ENCODE results near the gene NXPE3. TPM values are rescaled to one million over a fixed set of nuclear protein-coding genes. Genes with fewer than 3 reads are reported as not detected.

NXPE3 gene
- total RNA-seq, 1 donor from 2014 or later: 12.7 TPM

GRCh38 chr3:101868534-101869464 is 89.8 kb downstream of the NXPE3 start:
- no peak for TF ChIP-seq CTCF (IDR thresholded peaks at IDR 0.05; ENCODE audit: unreplicated experiment)
- Mint-ChIP-seq H3K27ac (peak overlapping the region; percentile 53), H3K4me1 (peaks cover 28% of the 10 kb centered on the region), H3K27me3 (ENCODE audit: low read depth) (no peaks in the 10 kb centered on the region), H3K9me3 (peaks cover 5% of the 10 kb centered on the region), H3K36me3 (no peaks in the 10 kb centered on the region), H3K4me3 (no peak overlapping the region)
- no peak for DNase-seq (ENCODE audit: low spot score in 2 of 2, unreplicated experiment in 2 of 2)

- H3K36me3 Mint-ChIP-seq: no peaks in the 10 kb centered on the region
- no peaks in the 10 kb centered on the region for H3K27me3 Mint-ChIP-seq (ENCODE audit: low read depth)
- H3K4me3 Mint-ChIP-seq: no peak overlapping the region
- TF ChIP-seq CTCF (IDR thresholded peaks at IDR 0.05; ENCODE audit: unreplicated experiment): no peak
- H3K27ac Mint-ChIP-seq: no peak overlapping the region
- peaks cover 5% of the 10 kb centered on the region for H3K9me3 Mint-ChIP-seq
- no peak for DNase-seq (ENCODE audit: low spot score in 2 of 2, unreplicated experiment in 2 of 2)
- peaks cover 28% of the 10 kb centered on the region for H3K4me1 Mint-ChIP-seq
Observed at GRCh38 chr3:101870138-101870537, 91.1 kb downstream of the NXPE3 start.

GRCh38 chr3:101873619-101874018 is 94.6 kb downstream of the NXPE3 start:
- Mint-ChIP-seq H3K4me1 (peaks cover 3% of the 10 kb centered on the region), H3K4me3 (no peak overlapping the region), H3K9me3 (peaks cover 5% of the 10 kb centered on the region), H3K27me3 (ENCODE audit: low read depth) (no peaks in the 10 kb centered on the region), H3K27ac (no peak overlapping the region), H3K36me3 (no peaks in the 10 kb centered on the region)
- TF ChIP-seq CTCF (IDR thresholded peaks at IDR 0.05; ENCODE audit: unreplicated experiment): no peak
- no peak for DNase-seq (ENCODE audit: low spot score in 2 of 2, unreplicated experiment in 2 of 2)

GRCh38 chr3:101876142-101876541 is 97.1 kb downstream of the NXPE3 start:
- no peak overlapping the region for H3K27ac Mint-ChIP-seq
- no peaks in the 10 kb centered on the region for H3K4me1 Mint-ChIP-seq
- no peak for DNase-seq (ENCODE audit: low spot score in 2 of 2, unreplicated experiment in 2 of 2)
- no peak overlapping the region for H3K4me3 Mint-ChIP-seq
- no peak for TF ChIP-seq CTCF (IDR thresholded peaks at IDR 0.05; ENCODE audit: unreplicated experiment)
- H3K9me3 Mint-ChIP-seq: peaks cover 5% of the 10 kb centered on the region
- no peaks in the 10 kb centered on the region for H3K27me3 Mint-ChIP-seq (ENCODE audit: low read depth)
- H3K36me3 Mint-ChIP-seq: no peaks in the 10 kb centered on the region

Other genes with a start within 250 kb of the NXPE3 start
- 26.1 to 29.2 TPM (median 26.3 TPM) in 3 replicates for gene TRMT10C, start 217.3 kb upstream of the NXPE3 start, total RNA-seq
- gene PCNP, start 205.0 kb upstream of the NXPE3 start, total RNA-seq: 131 to 142 TPM (median 138 TPM) in 3 replicates
- gene ZBTB11, start 102.1 kb upstream of the NXPE3 start, total RNA-seq: 17.0 to 18.8 TPM (median 17.2 TPM) in 3 replicates
- gene RPL24, start 92.5 kb upstream of the NXPE3 start, total RNA-seq: 1,307 to 1,400 TPM (median 1,389 TPM) in 3 replicates
- gene CEP97, start 54.6 kb upstream of the NXPE3 start, total RNA-seq: 18.7 to 22.8 TPM (median 20.2 TPM) in 3 replicates
- gene NFKBIZ, start 70.3 kb downstream of the NXPE3 start, total RNA-seq: 134 to 142 TPM (median 136 TPM) in 3 replicates

Data from mesothelial cell of epicardium (in vitro differentiated cells).